Endothelial cell of umbilical vein (primary cell): ENCODE results near the gene ZFAND6. TPM values are rescaled to one million over a fixed set of nuclear protein-coding genes. Genes with fewer than 3 reads are reported as not detected.

Experiments
- BruUV-seq: library from RNA; stranded (reverse); fragments of 400-500 nt; replicated peaks from 2 replicates; lab custom pipeline; 2021; lab: Mats Ljungman, UMichigan
- CTCF ChIA-PET: fragments of 300-600, 350-600 bp; sonication (Branson Sonifier 250); formaldehyde crosslinking; loops from one replicate; lab custom pipeline; 2021; ENCODE audit warnings: antibody characterized with exemption, inconsistent platforms; lab: Charles Lee
- POLR2A ChIA-PET: fragments of 300-600, 350-600 bp; sonication (Branson Sonifier 250); formaldehyde crosslinking; loops from one replicate; lab custom pipeline; 2021; ENCODE audit warnings: antibody characterized with exemption, inconsistent platforms; lab: Charles Lee
- DNase-seq: peaks from one replicate; pipeline ENCODE4 v3.0.0-alpha.2; 2011; ENCODE audit warnings: low read depth, low spot score
- FAIRE-seq: peaks from 2 replicates; lab custom pipeline; 2011; peaks lifted over from hg19 to GRCh38; lab: Jason Lieb, UNC
- H2AFZ ChIP-seq: 2 replicates; pipeline ENCODE4 v1.6.0; 2012; ENCODE audit warnings: low read depth, low read length, control low read depth, inconsistent platforms
- H3K27ac ChIP-seq: 2 replicates; pipeline ENCODE4 v1.5.1; 2011; ENCODE audit warnings: low read depth, mild to moderate bottlenecking, control low read depth, low read length, moderate library complexity; ENCODE audit not compliant: insufficient read depth
- H3K27me3 ChIP-seq, 2 experiments: 2 replicates each; pipeline versions ENCODE4 v1.6.0 to v1.6.1; 2011; ENCODE audit warnings: low read length in 2 of 2, mixed read lengths in 1 of 2; ENCODE audit not compliant: control insufficient read depth in 2 of 2, insufficient read depth in 2 of 2
- H3K36me3 ChIP-seq, 2 experiments: 2 replicates in 1 of 2; 3 replicates in 1 of 2; pipeline ENCODE4 v1.5.1; 2011; ENCODE audit warnings: low read length in 2 of 2, mild to moderate bottlenecking in 1 of 2, moderate library complexity in 1 of 2; ENCODE audit not compliant: control insufficient read depth in 2 of 2, insufficient read depth in 2 of 2; ENCODE audit errors: extremely low read depth in 1 of 2
- H3K4me1 ChIP-seq: 3 replicates; pipeline ENCODE4 v1.5.1; 2011; ENCODE audit warnings: mild to moderate bottlenecking, low read length; ENCODE audit not compliant: control insufficient read depth, insufficient read depth; ENCODE audit errors: extremely low read depth
- H3K4me2 ChIP-seq: 2 replicates; pipeline ENCODE4 v1.6.1; 2011; ENCODE audit warnings: low read length, control low read depth, mixed read lengths; ENCODE audit not compliant: insufficient read depth
- H3K4me3 ChIP-seq, 3 experiments: fragments of 200-600 bp in 1 of 3; sonication (generic), shearing (Covaris generic) in 1 of 3; replicated peaks in 1 of 3; 2 replicates each; pipeline ENCODE4 v1.5.1; 2011 to 2016; ENCODE audit warnings: control low read depth in 3 of 3, low read length in 3 of 3, mild to moderate bottlenecking in 2 of 3, inconsistent platforms in 1 of 3, low read depth in 1 of 3, moderate library complexity in 1 of 3; ENCODE audit not compliant: insufficient read depth in 1 of 3
- H3K79me2 ChIP-seq: 2 replicates; pipeline ENCODE4 v1.6.0; 2012; ENCODE audit warnings: low read length, inconsistent platforms; ENCODE audit not compliant: control insufficient read depth, insufficient read depth
- H3K9ac ChIP-seq: replicated peaks from 2 replicates; pipeline ENCODE3; 2011; ENCODE audit warnings: low read length, control low read depth; ENCODE audit not compliant: insufficient read depth; ENCODE audit errors: extremely low read depth
- H3K9me1 ChIP-seq: replicated peaks from 3 replicates; pipeline ENCODE4 v1.6.0; 2011; ENCODE audit warnings: mild to moderate bottlenecking, low read length; ENCODE audit not compliant: control insufficient read depth, insufficient read depth; ENCODE audit errors: extremely low read depth
- H3K9me3 ChIP-seq: replicated peaks from 2 replicates; pipeline ENCODE4 v1.5.1; 2012; ENCODE audit warnings: low read length, inconsistent platforms; ENCODE audit not compliant: control insufficient read depth, insufficient read depth
- H4K20me1 ChIP-seq: replicated peaks from 2 replicates; pipeline ENCODE3; 2011; ENCODE audit warnings: mild to moderate bottlenecking, low read length; ENCODE audit not compliant: control insufficient read depth, insufficient read depth; ENCODE audit errors: extremely low read depth
- EZH2 ChIP-seq: IDR thresholded peaks from 2 replicates; pipeline ENCODE4 v1.6.1; 2012; ENCODE audit warnings: borderline replicate concordance, low read depth, mild to moderate bottlenecking, moderate library complexity, low read length, inconsistent platforms; ENCODE audit not compliant: severe bottlenecking
- FOS ChIP-seq: IDR thresholded peaks from 2 replicates; pipeline ENCODE4 v1.6.1; 2011; ENCODE audit warnings: mild to moderate bottlenecking, low read length, moderate library complexity, borderline replicate concordance; ENCODE audit not compliant: insufficient read depth
- GATA2 ChIP-seq: IDR thresholded peaks from 2 replicates; pipeline ENCODE4 v1.7.0; 2011; ENCODE audit warnings: low read depth, mild to moderate bottlenecking, moderate library complexity, mixed read lengths, low read length; ENCODE audit not compliant: insufficient read length, insufficient read depth
- JUN ChIP-seq: IDR thresholded peaks from 2 replicates; pipeline ENCODE4 v1.6.1; 2011; ENCODE audit warnings: borderline replicate concordance, low read depth; ENCODE audit not compliant: insufficient read length, insufficient read depth
- MYC ChIP-seq: IDR thresholded peaks from one replicate; pipeline ENCODE4 v1.6.1; 2011; ENCODE audit warnings: mild to moderate bottlenecking, low read depth, low read length
- POLR2A ChIP-seq: IDR thresholded peaks from 2 replicates; pipeline ENCODE4 v1.6.1; 2012; ENCODE audit warnings: low read depth, mild to moderate bottlenecking, control low read depth, low read length
- POLR2AphosphoS5 ChIP-seq: IDR thresholded peaks from 2 replicates; pipeline ENCODE4 v1.6.1; 2012; ENCODE audit warnings: low read depth, mild to moderate bottlenecking, control low read depth, low read length, moderate library complexity; ENCODE audit not compliant: insufficient read depth
- dilution Hi-C: fragments of 300-500 bp; cut with MboI; formaldehyde crosslinking; loops from one replicate; pipeline ENCODE4 v1.15.0; 2019; ENCODE audit warnings: low sequenced_read_pairs; ENCODE audit not compliant: extremely low pct_ligation_motif_present
- intact Hi-C: fragments of 100-400 bp; cut with micrococcal nuclease; formaldehyde crosslinking; loops from one replicate; pipeline ENCODE4 v1.10.0; 2022
- polyA plus RNA-seq, 4 experiments: library from polyadenylated mRNA; depleted of rRNA in 3 of 4; stranded (reverse) in 3 of 4; unstranded in 1 of 4; fragments of >200 nt; gene quantifications; 2 replicates each; pipeline versions ENCODE4 v1.2.1 to v1.2.3, GENCODE V29; 2011 to 2012; ENCODE audit warnings: missing spikeins in 1 of 4
- total RNA-seq: library from RNA; stranded (reverse); gene quantifications from 2 replicates; pipeline ENCODE4 v1.2.3, GENCODE V29; 2021
- TF ChIP-seq, protein P1 (sequence below): IDR thresholded peaks from 2 replicates; pipeline ENCODE4 v1.6.1; 2011; ENCODE audit not compliant: insufficient read depth, insufficient read length
- TF ChIP-seq, protein P2 (sequence below), 2 donors: IDR thresholded peaks; 1 replicate in 1 of 2; 2 replicates in 1 of 2; pipeline ENCODE4 v1.5.1; 2011; ENCODE audit warnings: low read length in 2 of 2, mild to moderate bottlenecking in 2 of 2, moderate library complexity in 2 of 2, control low read depth in 1 of 2, inconsistent platforms in 1 of 2, low read depth in 1 of 2; ENCODE audit not compliant: insufficient read depth in 1 of 2; ENCODE audit errors: extremely low read depth in 1 of 2

Gene ZFAND6
- total and polyA plus RNA-seq, 2 donors (not counting 3 experiments of a cell fraction or from before 2014, with no cell fraction given), result 50.3 to 97.9 TPM

DNA sequence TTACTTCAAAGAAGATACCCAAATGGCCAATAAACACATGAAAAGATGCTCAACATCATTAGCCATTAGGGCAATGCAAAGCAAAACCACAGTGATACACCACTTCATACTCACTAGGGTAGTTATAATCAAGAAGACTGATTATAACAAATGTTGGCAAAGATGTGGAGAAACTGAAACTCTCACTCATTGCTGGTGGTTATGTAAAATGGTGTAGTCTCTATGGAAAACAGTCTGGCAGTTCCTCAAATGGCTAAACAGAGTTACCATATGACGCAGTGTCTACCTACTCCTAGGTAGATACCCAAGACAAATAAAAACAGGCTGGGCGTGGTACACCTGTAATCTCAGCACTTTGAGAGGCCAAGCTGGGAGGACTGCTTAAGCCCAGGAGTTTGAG is 3.5 kb upstream of the ZFAND6 start:
- no peak overlapping the region for H3K4me3 ChIP-seq
- H3K4me1 ChIP-seq, result peaks cover 9% of the 10 kb centered on the region
- H3K79me2 ChIP-seq, result peaks cover 9% of the 10 kb centered on the region
- H3K27ac ChIP-seq, result no peak overlapping the region
- no peak for DNase-seq
- H2AFZ ChIP-seq, result no peak overlapping the region
- H3K9ac ChIP-seq, result no peak overlapping the region
- intact Hi-C loops, result no loop called here
- ChIA-PET POLR2A (no interaction called here), CTCF (no interaction called here)
- no peaks in the 10 kb centered on the region for H4K20me1 ChIP-seq
- H3K36me3 ChIP-seq, result no peaks in the 10 kb centered on the region
- FAIRE-seq, result no peak
- TF ChIP-seq FOS, result no peak
- TF ChIP-seq, protein P1, sequence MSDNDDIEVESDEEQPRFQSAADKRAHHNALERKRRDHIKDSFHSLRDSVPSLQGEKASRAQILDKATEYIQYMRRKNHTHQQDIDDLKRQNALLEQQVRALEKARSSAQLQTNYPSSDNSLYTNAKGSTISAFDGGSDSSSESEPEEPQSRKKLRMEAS, result no peak
- TF ChIP-seq GATA2, result no peak
- dilution Hi-C loops, result no loop called here
- H3K9me1 ChIP-seq, result no peaks in the 10 kb centered on the region
- no peaks in the 10 kb centered on the region for H3K9me3 ChIP-seq
- peaks cover 8 to 16% of the 10 kb centered on the region in 2 experiments for H3K27me3 ChIP-seq
- H3K4me2 ChIP-seq, result no peak overlapping the region
- BruUV-seq, result no TSS peak

DNA sequence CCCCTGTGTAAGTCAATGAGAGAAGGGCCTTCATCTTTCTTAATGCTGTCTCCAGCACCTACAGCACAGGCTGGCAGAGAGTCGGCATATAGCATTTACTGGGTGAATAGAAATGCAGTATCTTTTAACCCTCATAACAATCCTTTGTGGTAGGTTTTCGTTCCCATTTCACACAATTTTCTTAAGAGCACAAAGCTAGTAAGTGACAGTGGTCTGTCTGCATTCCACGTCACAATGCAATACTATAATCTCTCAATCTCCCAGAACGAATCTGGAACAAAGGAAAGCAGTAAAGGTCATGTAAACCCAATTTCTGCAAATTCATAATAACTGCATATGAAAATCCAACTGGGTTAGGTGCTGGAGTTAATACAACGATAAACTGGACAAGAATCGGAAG is 1.4 kb upstream of the ZFAND6 start:
- Histone ChIP-seq H2AFZ (no peak overlapping the region), H3K9ac (no peak overlapping the region), H3K4me3 (no peak overlapping the region), H4K20me1 (peaks cover 4% of the 10 kb centered on the region), H3K9me1 (no peaks in the 10 kb centered on the region), H3K79me2 (peaks cover 30% of the 10 kb centered on the region), H3K4me1 (peaks cover 18% of the 10 kb centered on the region), H3K36me3 (no peaks in the 10 kb centered on the region), H3K4me2 (no peak overlapping the region), H3K9me3 (no peaks in the 10 kb centered on the region), H3K27ac (no peak overlapping the region), H3K27me3 (peaks cover 8 to 16% of the 10 kb centered on the region in 2 experiments)
- FAIRE-seq (no peak), DNase-seq (no peak)
- dilution Hi-C loops (no loop called here), intact Hi-C loops (no loop called here)
- TF ChIP-seq POLR2AphosphoS5 (no peak), GATA2 (no peak), JUN (no peak), EZH2 (no peak), FOS (no peak), MYC (no peak), POLR2A (no peak)
- TF ChIP-seq, protein P1, result no peak
- TF ChIP-seq, protein P2, sequence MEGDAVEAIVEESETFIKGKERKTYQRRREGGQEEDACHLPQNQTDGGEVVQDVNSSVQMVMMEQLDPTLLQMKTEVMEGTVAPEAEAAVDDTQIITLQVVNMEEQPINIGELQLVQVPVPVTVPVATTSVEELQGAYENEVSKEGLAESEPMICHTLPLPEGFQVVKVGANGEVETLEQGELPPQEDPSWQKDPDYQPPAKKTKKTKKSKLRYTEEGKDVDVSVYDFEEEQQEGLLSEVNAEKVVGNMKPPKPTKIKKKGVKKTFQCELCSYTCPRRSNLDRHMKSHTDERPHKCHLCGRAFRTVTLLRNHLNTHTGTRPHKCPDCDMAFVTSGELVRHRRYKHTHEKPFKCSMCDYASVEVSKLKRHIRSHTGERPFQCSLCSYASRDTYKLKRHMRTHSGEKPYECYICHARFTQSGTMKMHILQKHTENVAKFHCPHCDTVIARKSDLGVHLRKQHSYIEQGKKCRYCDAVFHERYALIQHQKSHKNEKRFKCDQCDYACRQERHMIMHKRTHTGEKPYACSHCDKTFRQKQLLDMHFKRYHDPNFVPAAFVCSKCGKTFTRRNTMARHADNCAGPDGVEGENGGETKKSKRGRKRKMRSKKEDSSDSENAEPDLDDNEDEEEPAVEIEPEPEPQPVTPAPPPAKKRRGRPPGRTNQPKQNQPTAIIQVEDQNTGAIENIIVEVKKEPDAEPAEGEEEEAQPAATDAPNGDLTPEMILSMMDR (IDR thresholded peaks at IDR 0.05; ENCODE audit: extremely low read depth in 1 of 2, insufficient read depth in 1 of 2, low read depth in 1 of 2, low read length in 2 of 2), result no peak
- no TSS peak for BruUV-seq
- ChIA-PET CTCF (interaction anchor here (1.3 to 1.7 kb wide), 2 partner anchors 22 to 91 kb away, joined by 3 to 4 read pairs; no protein-coding TSS in a partner anchor), POLR2A (no interaction called here)
